SK-N-SH (cell line): ENCODE data around the gene ZNF20.

Source experiments
- EP300 ChIP-seq, 2 experiments: IDR thresholded peaks; 2 replicates each; pipeline versions ENCODE4 v1.4.0 to v1.6.1; 2012; ENCODE audit warnings: borderline replicate concordance in 1 of 2, low read depth in 1 of 2, low read length in 1 of 2
- EZH2phosphoT487 ChIP-seq: fragments of 200-600 bp; sonication (generic); IDR thresholded peaks from 2 replicates; pipeline ENCODE4 v1.6.1; 2017; ENCODE audit warnings: low read depth, mixed run types, mild to moderate bottlenecking, antibody characterized with exemption, moderate library complexity, borderline replicate concordance
- FOXM1 ChIP-seq: IDR thresholded peaks from 2 replicates; pipeline ENCODE4 v1.4.0; 2012; ENCODE audit warnings: low read depth, mild to moderate bottlenecking
- JUND ChIP-seq: IDR thresholded peaks from 2 replicates; pipeline ENCODE4 v1.4.0; 2012
- YY1 ChIP-seq: IDR thresholded peaks from 2 replicates; pipeline ENCODE4 v1.4.0; 2012; ENCODE audit warnings: low read depth, mild to moderate bottlenecking
- TF ChIP-seq, protein P1 (sequence below): fragments of 200-600 bp; sonication (generic); IDR thresholded peaks from 2 replicates; pipeline ENCODE4 v1.6.1; 2017; ENCODE audit warnings: antibody characterized with exemption, mild to moderate bottlenecking, moderate library complexity
- TF ChIP-seq, protein P2 (sequence below): IDR thresholded peaks from 2 replicates; pipeline ENCODE4 v1.4.0; 2012; ENCODE audit warnings: low read depth, borderline replicate concordance
- TF ChIP-seq, protein P3 (sequence below): IDR thresholded peaks from 2 replicates; pipeline ENCODE4 v1.4.0; 2012; ENCODE audit warnings: low read depth
- TF ChIP-seq, protein P4 (sequence below): IDR thresholded peaks from 2 replicates; pipeline ENCODE4 v1.6.1; 2012; ENCODE audit warnings: mild to moderate bottlenecking, low read depth, low read length, moderate library complexity

DNA sequence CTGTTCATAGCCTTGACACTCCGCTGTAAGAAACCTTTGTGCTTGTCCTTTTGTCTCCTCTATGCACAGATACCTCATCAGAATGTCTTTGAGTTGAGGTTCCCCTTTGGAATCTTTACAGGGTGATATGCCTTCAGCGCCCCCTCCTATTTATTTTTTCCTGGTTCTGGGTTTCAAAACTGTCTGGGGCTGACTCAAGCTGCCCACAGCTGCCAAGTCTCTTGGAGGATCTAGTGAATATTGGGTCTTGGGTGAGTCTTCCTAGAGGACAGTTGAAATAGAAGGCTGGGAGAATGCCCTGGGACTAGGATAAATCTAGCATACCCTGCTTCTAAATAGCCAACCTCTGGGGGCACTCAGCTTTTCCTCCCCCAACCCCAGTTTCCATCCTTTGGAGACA, 23.7 kb upstream of the ZNF20 start:
- TF ChIP-seq EZH2phosphoT487 (no peak), EP300 (IDR thresholded peaks at IDR 0.05; ENCODE audit: borderline replicate concordance in 1 of 2, low read depth in 1 of 2, low read length in 1 of 2) (no peak), FOXM1 (no peak), YY1 (no peak), JUND (no peak)
- TF ChIP-seq, protein P1, sequence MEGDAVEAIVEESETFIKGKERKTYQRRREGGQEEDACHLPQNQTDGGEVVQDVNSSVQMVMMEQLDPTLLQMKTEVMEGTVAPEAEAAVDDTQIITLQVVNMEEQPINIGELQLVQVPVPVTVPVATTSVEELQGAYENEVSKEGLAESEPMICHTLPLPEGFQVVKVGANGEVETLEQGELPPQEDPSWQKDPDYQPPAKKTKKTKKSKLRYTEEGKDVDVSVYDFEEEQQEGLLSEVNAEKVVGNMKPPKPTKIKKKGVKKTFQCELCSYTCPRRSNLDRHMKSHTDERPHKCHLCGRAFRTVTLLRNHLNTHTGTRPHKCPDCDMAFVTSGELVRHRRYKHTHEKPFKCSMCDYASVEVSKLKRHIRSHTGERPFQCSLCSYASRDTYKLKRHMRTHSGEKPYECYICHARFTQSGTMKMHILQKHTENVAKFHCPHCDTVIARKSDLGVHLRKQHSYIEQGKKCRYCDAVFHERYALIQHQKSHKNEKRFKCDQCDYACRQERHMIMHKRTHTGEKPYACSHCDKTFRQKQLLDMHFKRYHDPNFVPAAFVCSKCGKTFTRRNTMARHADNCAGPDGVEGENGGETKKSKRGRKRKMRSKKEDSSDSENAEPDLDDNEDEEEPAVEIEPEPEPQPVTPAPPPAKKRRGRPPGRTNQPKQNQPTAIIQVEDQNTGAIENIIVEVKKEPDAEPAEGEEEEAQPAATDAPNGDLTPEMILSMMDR, result no peak
- TF ChIP-seq, protein P2, sequence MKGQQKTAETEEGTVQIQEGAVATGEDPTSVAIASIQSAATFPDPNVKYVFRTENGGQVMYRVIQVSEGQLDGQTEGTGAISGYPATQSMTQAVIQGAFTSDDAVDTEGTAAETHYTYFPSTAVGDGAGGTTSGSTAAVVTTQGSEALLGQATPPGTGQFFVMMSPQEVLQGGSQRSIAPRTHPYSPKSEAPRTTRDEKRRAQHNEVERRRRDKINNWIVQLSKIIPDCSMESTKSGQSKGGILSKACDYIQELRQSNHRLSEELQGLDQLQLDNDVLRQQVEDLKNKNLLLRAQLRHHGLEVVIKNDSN, result no peak
- TF ChIP-seq, protein P3, sequence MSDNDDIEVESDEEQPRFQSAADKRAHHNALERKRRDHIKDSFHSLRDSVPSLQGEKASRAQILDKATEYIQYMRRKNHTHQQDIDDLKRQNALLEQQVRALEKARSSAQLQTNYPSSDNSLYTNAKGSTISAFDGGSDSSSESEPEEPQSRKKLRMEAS, result no peak
- TF ChIP-seq, protein P4, sequence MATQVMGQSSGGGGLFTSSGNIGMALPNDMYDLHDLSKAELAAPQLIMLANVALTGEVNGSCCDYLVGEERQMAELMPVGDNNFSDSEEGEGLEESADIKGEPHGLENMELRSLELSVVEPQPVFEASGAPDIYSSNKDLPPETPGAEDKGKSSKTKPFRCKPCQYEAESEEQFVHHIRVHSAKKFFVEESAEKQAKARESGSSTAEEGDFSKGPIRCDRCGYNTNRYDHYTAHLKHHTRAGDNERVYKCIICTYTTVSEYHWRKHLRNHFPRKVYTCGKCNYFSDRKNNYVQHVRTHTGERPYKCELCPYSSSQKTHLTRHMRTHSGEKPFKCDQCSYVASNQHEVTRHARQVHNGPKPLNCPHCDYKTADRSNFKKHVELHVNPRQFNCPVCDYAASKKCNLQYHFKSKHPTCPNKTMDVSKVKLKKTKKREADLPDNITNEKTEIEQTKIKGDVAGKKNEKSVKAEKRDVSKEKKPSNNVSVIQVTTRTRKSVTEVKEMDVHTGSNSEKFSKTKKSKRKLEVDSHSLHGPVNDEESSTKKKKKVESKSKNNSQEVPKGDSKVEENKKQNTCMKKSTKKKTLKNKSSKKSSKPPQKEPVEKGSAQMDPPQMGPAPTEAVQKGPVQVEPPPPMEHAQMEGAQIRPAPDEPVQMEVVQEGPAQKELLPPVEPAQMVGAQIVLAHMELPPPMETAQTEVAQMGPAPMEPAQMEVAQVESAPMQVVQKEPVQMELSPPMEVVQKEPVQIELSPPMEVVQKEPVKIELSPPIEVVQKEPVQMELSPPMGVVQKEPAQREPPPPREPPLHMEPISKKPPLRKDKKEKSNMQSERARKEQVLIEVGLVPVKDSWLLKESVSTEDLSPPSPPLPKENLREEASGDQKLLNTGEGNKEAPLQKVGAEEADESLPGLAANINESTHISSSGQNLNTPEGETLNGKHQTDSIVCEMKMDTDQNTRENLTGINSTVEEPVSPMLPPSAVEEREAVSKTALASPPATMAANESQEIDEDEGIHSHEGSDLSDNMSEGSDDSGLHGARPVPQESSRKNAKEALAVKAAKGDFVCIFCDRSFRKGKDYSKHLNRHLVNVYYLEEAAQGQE, result no peak
